Measurements from ENCODE around the gene ATP6AP1.

DNA sequence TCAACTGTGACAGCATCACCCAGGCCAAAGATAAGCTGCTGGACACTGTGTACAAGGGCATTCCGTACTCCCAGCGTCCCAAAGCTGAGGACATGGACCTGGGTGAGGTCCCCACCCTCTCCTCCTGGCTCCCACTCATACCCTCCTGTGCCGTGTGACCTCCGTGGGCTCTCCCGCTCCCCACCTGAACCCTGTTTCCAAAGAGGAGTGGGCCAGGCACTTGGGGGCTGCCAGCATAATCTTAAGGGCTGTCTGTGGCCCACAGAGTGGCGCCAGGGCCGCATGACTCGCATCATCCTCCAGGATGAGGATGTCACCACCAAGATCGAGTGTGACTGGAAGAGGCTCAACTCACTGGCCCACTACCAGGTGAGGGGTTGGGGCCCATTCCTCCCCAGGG is 40.6 kb downstream of the ATP6AP1 start:
- TF ChIP-seq, protein P1, sequence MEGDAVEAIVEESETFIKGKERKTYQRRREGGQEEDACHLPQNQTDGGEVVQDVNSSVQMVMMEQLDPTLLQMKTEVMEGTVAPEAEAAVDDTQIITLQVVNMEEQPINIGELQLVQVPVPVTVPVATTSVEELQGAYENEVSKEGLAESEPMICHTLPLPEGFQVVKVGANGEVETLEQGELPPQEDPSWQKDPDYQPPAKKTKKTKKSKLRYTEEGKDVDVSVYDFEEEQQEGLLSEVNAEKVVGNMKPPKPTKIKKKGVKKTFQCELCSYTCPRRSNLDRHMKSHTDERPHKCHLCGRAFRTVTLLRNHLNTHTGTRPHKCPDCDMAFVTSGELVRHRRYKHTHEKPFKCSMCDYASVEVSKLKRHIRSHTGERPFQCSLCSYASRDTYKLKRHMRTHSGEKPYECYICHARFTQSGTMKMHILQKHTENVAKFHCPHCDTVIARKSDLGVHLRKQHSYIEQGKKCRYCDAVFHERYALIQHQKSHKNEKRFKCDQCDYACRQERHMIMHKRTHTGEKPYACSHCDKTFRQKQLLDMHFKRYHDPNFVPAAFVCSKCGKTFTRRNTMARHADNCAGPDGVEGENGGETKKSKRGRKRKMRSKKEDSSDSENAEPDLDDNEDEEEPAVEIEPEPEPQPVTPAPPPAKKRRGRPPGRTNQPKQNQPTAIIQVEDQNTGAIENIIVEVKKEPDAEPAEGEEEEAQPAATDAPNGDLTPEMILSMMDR (conservative IDR thresholded peaks at IDR 0.05), result no peak
- no peak for TF ChIP-seq EZH2 (IDR thresholded peaks at IDR 0.05; ENCODE audit: low read depth)
